Mesendoderm (in vitro differentiated cells): ENCODE measurements around the gene FAN1.
A peak's percentile ranks its signal among the peaks of the same experiment; 100 is the strongest.

Experiments used
- DNase-seq: peaks from one replicate; pipeline ENCODE4 v3.0.0; 2013
- H2AK5ac ChIP-seq: 2 replicates; pipeline ENCODE4 v1.6.1; 2013; ENCODE audit warnings: low read length, inconsistent platforms
- H2BK120ac ChIP-seq: 2 replicates; pipeline ENCODE4 v1.6.1; 2013; ENCODE audit warnings: low read depth, mild to moderate bottlenecking, low read length, moderate library complexity, mixed read lengths
- H2BK15ac ChIP-seq: replicated peaks from 2 replicates; pipeline ENCODE4 v1.6.1; 2013; ENCODE audit warnings: low read depth, mild to moderate bottlenecking, moderate library complexity
- H2BK5ac ChIP-seq: 2 replicates; pipeline ENCODE4 v1.6.1; 2013; ENCODE audit warnings: low read length, inconsistent platforms
- H3K18ac ChIP-seq: 2 replicates; pipeline ENCODE4 v1.6.1; 2013; ENCODE audit warnings: mild to moderate bottlenecking, low read length, mixed read lengths
- H3K23ac ChIP-seq: one replicate; pipeline ENCODE4 v1.6.1; 2013; ENCODE audit warnings: low read length
- H3K27ac ChIP-seq: 2 replicates; pipeline ENCODE4 v1.5.1; 2013; ENCODE audit warnings: low read depth, mild to moderate bottlenecking, inconsistent platforms, low read length, moderate library complexity
- H3K27me3 ChIP-seq: 2 replicates; pipeline ENCODE4 v1.6.1; 2013; ENCODE audit warnings: low read length, control low read depth, mild to moderate bottlenecking, inconsistent platforms; ENCODE audit not compliant: insufficient read depth, poor library complexity
- H3K36me3 ChIP-seq: 2 replicates; pipeline ENCODE4 v1.6.1; 2013; ENCODE audit warnings: low read length, inconsistent platforms; ENCODE audit not compliant: control insufficient read depth, insufficient read depth
- H3K4ac ChIP-seq: one replicate; pipeline ENCODE4 v1.6.1; 2013; ENCODE audit warnings: low read depth, mild to moderate bottlenecking, low read length, moderate library complexity
- H3K4me1 ChIP-seq: 2 replicates; pipeline ENCODE4 v1.6.1; 2013; ENCODE audit warnings: low read depth, low read length, inconsistent platforms; ENCODE audit not compliant: control insufficient read depth
- H3K4me2 ChIP-seq: 2 replicates; pipeline ENCODE4 v1.6.1; 2013; ENCODE audit warnings: low read length
- H3K4me3 ChIP-seq: 2 replicates; pipeline ENCODE4 v1.5.1; 2013; ENCODE audit warnings: mild to moderate bottlenecking, low read length
- H3K56ac ChIP-seq: one replicate; pipeline ENCODE4 v1.6.1; 2013; ENCODE audit warnings: low read length
- H3K79me1 ChIP-seq: 2 replicates; pipeline ENCODE4 v1.6.1; 2013; ENCODE audit warnings: low read length, inconsistent platforms
- H3K79me2 ChIP-seq: 2 replicates; pipeline ENCODE4 v1.6.1; 2013; ENCODE audit warnings: mild to moderate bottlenecking, low read length; ENCODE audit not compliant: control insufficient read depth, insufficient read depth
- H3K9ac ChIP-seq: 2 replicates; pipeline ENCODE4 v1.6.1; 2013; ENCODE audit warnings: low read length, inconsistent platforms
- H4K5ac ChIP-seq: one replicate; pipeline ENCODE4 v1.6.1; 2013; ENCODE audit warnings: low read length
- H4K8ac ChIP-seq: one replicate; pipeline ENCODE4 v1.6.1; 2013; ENCODE audit warnings: low read depth, mild to moderate bottlenecking, control low read depth, low read length, moderate library complexity
- WGBS: extraction: QIAGEN DNeasy Blood & Tissue Kit; methylation state at CpG from one replicate; pipeline ENCODE4 v1.1.7; 2013; ENCODE audit warnings: low lambda C conversion rate, missing lambda C conversion rate; ENCODE audit not compliant: insufficient coverage; ENCODE audit errors: extremely low coverage; 5-methylcytosine and 5-hydroxymethylcytosine counted together

The FAN1 gene

GRCh38 chr15:30979457-30979856 is 75.7 kb downstream of the FAN1 start:
- H3K4me1 ChIP-seq = no peaks in the 10 kb centered on the region
- H2AK5ac ChIP-seq = no peak overlapping the region
- H4K5ac ChIP-seq = no peak overlapping the region
- peaks cover 5% of the 10 kb centered on the region for H3K79me1 ChIP-seq
- H3K79me2 ChIP-seq = no peaks in the 10 kb centered on the region
- no peak overlapping the region for H4K8ac ChIP-seq
- H2BK120ac ChIP-seq = no peak overlapping the region
- no peak for DNase-seq
- no peak overlapping the region for H3K27ac ChIP-seq
- no peak overlapping the region for H3K18ac ChIP-seq
- WGBS = no CpG with 5 or more reads among the region's 5 CpGs
- no peak overlapping the region for H3K4ac ChIP-seq
- H3K23ac ChIP-seq = no peak overlapping the region
- H3K36me3 ChIP-seq = no peaks in the 10 kb centered on the region
- H3K9ac ChIP-seq = no peak overlapping the region
- no peak overlapping the region for H3K4me3 ChIP-seq
- H3K27me3 ChIP-seq = no peaks in the 10 kb centered on the region
- no peak overlapping the region for H3K56ac ChIP-seq
- H2BK15ac ChIP-seq = no peak overlapping the region
- H3K4me2 ChIP-seq = no peak overlapping the region
- H2BK5ac ChIP-seq = no peak overlapping the region

GRCh38 chr15:30984118-30984517 is 80.4 kb downstream of the FAN1 start:
- no peak overlapping the region for H3K9ac ChIP-seq
- no peak overlapping the region for H3K4me2 ChIP-seq
- H3K4me1 ChIP-seq = no peaks in the 10 kb centered on the region
- H4K8ac ChIP-seq = no peak overlapping the region
- H3K36me3 ChIP-seq = no peaks in the 10 kb centered on the region
- no peaks in the 10 kb centered on the region for H3K27me3 ChIP-seq
- H3K27ac ChIP-seq = no peak overlapping the region
- H4K5ac ChIP-seq = no peak overlapping the region
- no peak overlapping the region for H2AK5ac ChIP-seq
- peaks cover 1% of the 10 kb centered on the region for H3K79me2 ChIP-seq
- no peak overlapping the region for H3K4ac ChIP-seq
- peaks cover 7% of the 10 kb centered on the region for H3K79me1 ChIP-seq
- no CpG with 5 or more reads among the region's 3 CpGs for WGBS
- H3K23ac ChIP-seq = no peak overlapping the region
- H2BK5ac ChIP-seq = no peak overlapping the region
- no peak for DNase-seq
- H3K4me3 ChIP-seq = no peak overlapping the region
- H2BK120ac ChIP-seq = no peak overlapping the region
- no peak overlapping the region for H3K56ac ChIP-seq
- H2BK15ac ChIP-seq = no peak overlapping the region
- no peak overlapping the region for H3K18ac ChIP-seq

GRCh38 chr15:30984542-30984941 is 80.8 kb downstream of the FAN1 start:
- Histone ChIP-seq H3K79me1 (peaks cover 7% of the 10 kb centered on the region), H2BK120ac (no peak overlapping the region), H3K27ac (no peak overlapping the region), H3K4ac (no peak overlapping the region), H3K79me2 (peaks cover 1% of the 10 kb centered on the region), H3K23ac (no peak overlapping the region), H3K27me3 (no peaks in the 10 kb centered on the region), H3K18ac (no peak overlapping the region), H3K4me1 (no peaks in the 10 kb centered on the region), H3K4me3 (no peak overlapping the region), H3K56ac (no peak overlapping the region), H4K5ac (no peak overlapping the region), H3K4me2 (no peak overlapping the region), H3K9ac (no peak overlapping the region), H3K36me3 (no peaks in the 10 kb centered on the region), H4K8ac (no peak overlapping the region), H2AK5ac (no peak overlapping the region), H2BK15ac (no peak overlapping the region), H2BK5ac (no peak overlapping the region)
- WGBS = no CpG with 5 or more reads among the region's 6 CpGs
- DNase-seq = no peak

- Histone ChIP-seq H4K8ac (no peak overlapping the region), H3K36me3 (no peaks in the 10 kb centered on the region), H3K9ac (no peak overlapping the region), H3K79me2 (peaks cover 4% of the 10 kb centered on the region), H3K23ac (no peak overlapping the region), H2BK120ac (no peak overlapping the region), H3K18ac (no peak overlapping the region), H2BK5ac (no peak overlapping the region), H3K4me1 (no peaks in the 10 kb centered on the region), H4K5ac (no peak overlapping the region), H3K79me1 (peaks cover 8% of the 10 kb centered on the region), H3K56ac (no peak overlapping the region), H2BK15ac (no peak overlapping the region), H3K4me2 (no peak overlapping the region), H3K4ac (no peak overlapping the region), H3K27ac (no peak overlapping the region), H3K4me3 (no peak overlapping the region), H2AK5ac (no peak overlapping the region), H3K27me3 (no peaks in the 10 kb centered on the region)
- no peak for DNase-seq
- WGBS = no CpG with 5 or more reads among the region's 3 CpGs
Measured at GRCh38 chr15:30985081-30985531, 81.4 kb downstream of the FAN1 start.

- no peak overlapping the region for H2BK15ac ChIP-seq
- H2BK120ac ChIP-seq = no peak overlapping the region
- H3K27ac ChIP-seq = no peak overlapping the region
- peaks cover 6% of the 10 kb centered on the region for H3K79me1 ChIP-seq
- H3K79me2 ChIP-seq = peaks cover 4% of the 10 kb centered on the region
- no peak overlapping the region for H3K9ac ChIP-seq
- peak; percentile 13 for DNase-seq
- peak overlapping the region; percentile 5 for H3K4me2 ChIP-seq
- H3K56ac ChIP-seq = peak overlapping the region; percentile 27
- H2AK5ac ChIP-seq = no peak overlapping the region
- no peak overlapping the region for H4K5ac ChIP-seq
- no CpG with 5 or more reads among the region's 2 CpGs for WGBS
- H3K23ac ChIP-seq = no peak overlapping the region
- no peak overlapping the region for H2BK5ac ChIP-seq
- H4K8ac ChIP-seq = no peak overlapping the region
- no peak overlapping the region for H3K4ac ChIP-seq
- H3K4me3 ChIP-seq = no peak overlapping the region
- H3K27me3 ChIP-seq = no peaks in the 10 kb centered on the region
- no peak overlapping the region for H3K18ac ChIP-seq
- H3K4me1 ChIP-seq = no peaks in the 10 kb centered on the region
- no peaks in the 10 kb centered on the region for H3K36me3 ChIP-seq
Measured at GRCh38 chr15:30990036-30990435, 86.3 kb downstream of the FAN1 start.
